Panc1 (cell line): ENCODE measurements around the gene SIN3B.

Source experiments
- CTCF ChIP-seq: fragments of 450-650 bp; IDR thresholded peaks from 2 replicates; pipeline ENCODE4 v1.5.1; 2017; ENCODE audit warnings: mild to moderate bottlenecking
- POLR2AphosphoS5 ChIP-seq: IDR thresholded peaks from 2 replicates; pipeline ENCODE4 v1.6.1; 2012; ENCODE audit warnings: mild to moderate bottlenecking, low read depth, low read length, moderate library complexity
- SIN3A ChIP-seq: IDR thresholded peaks from 2 replicates; pipeline ENCODE4 v1.6.1; 2012; ENCODE audit warnings: low read depth, mild to moderate bottlenecking, low read length, moderate library complexity, borderline replicate concordance; ENCODE audit not compliant: insufficient read depth
- TCF7L2 ChIP-seq: IDR thresholded peaks from 2 replicates; pipeline ENCODE4 v1.6.1; 2011; ENCODE audit warnings: mild to moderate bottlenecking, low read depth, low read length, inconsistent platforms
- TF ChIP-seq, protein P1 (sequence below), 2 experiments: IDR thresholded peaks; 2 replicates each; pipeline ENCODE4 v1.6.1; 2011 to 2012; ENCODE audit warnings: low read depth in 2 of 2, control low read depth in 1 of 2, low read length in 1 of 2, mild to moderate bottlenecking in 1 of 2, moderate library complexity in 1 of 2; ENCODE audit not compliant: insufficient read depth in 1 of 2

DNA sequence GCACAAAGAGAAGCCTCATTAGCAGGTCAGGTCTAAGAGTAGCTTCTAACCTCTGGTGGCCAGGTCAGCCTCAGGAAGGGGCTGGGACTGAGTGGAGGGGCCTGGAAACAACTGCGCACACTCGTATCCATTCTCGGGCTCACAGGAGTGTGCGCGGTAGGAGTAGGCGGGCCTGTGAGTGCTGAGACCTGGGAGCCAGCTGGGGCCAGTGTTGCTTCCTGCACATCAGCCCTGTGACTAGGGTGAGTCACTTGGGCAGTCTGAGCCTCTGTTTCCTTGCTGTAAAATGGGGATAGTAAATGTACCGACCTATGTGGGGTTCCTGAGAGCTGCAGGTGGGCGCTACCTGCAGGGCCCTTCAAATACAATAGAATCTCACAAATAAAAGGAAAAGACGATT lies 26.9 kb downstream of the SIN3B start:
- TF ChIP-seq CTCF = no peak
- TF ChIP-seq SIN3A = no peak
- no peak for TF ChIP-seq POLR2AphosphoS5
- TF ChIP-seq TCF7L2 = no peak
- TF ChIP-seq, protein P1, sequence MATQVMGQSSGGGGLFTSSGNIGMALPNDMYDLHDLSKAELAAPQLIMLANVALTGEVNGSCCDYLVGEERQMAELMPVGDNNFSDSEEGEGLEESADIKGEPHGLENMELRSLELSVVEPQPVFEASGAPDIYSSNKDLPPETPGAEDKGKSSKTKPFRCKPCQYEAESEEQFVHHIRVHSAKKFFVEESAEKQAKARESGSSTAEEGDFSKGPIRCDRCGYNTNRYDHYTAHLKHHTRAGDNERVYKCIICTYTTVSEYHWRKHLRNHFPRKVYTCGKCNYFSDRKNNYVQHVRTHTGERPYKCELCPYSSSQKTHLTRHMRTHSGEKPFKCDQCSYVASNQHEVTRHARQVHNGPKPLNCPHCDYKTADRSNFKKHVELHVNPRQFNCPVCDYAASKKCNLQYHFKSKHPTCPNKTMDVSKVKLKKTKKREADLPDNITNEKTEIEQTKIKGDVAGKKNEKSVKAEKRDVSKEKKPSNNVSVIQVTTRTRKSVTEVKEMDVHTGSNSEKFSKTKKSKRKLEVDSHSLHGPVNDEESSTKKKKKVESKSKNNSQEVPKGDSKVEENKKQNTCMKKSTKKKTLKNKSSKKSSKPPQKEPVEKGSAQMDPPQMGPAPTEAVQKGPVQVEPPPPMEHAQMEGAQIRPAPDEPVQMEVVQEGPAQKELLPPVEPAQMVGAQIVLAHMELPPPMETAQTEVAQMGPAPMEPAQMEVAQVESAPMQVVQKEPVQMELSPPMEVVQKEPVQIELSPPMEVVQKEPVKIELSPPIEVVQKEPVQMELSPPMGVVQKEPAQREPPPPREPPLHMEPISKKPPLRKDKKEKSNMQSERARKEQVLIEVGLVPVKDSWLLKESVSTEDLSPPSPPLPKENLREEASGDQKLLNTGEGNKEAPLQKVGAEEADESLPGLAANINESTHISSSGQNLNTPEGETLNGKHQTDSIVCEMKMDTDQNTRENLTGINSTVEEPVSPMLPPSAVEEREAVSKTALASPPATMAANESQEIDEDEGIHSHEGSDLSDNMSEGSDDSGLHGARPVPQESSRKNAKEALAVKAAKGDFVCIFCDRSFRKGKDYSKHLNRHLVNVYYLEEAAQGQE (IDR thresholded peaks at IDR 0.05; ENCODE audit: insufficient read depth in 1 of 2, low read depth in 2 of 2, low read length in 1 of 2) = no peak
